GM12878 (cell line): ENCODE measurements around the gene KDM6B. TPM values are rescaled to one million over a fixed set of nuclear protein-coding genes. Genes with fewer than 3 reads are reported as not detected.

Experiments used
- ATAC-seq: fragments of 200-7000 bp; cut with Tn5 transposase; 3 replicates; pipeline ENCODE4 v1.9.1; 2020; ENCODE audit warnings: mild to moderate bottlenecking, moderate library complexity
- BruUV-seq: library from RNA; stranded (reverse); fragments of 400-500 nt; replicated peaks from 2 replicates; lab custom pipeline; 2021; lab: Mats Ljungman, UMichigan
- CTCF ChIA-PET: fragments of 300-600 bp; sonication (Branson Sonifier 250); formaldehyde crosslinking; extraction: SDS; loops from one replicate; lab custom pipeline; 2021; ENCODE audit warnings: inconsistent platforms; lab: Yijun Ruan, JAX
- POLR2A ChIA-PET: fragments of 350-600 bp; formaldehyde crosslinking; extraction: SDS; loops from one replicate; lab custom pipeline; 2021; ENCODE audit warnings: inconsistent platforms; lab: Charles Lee
- RAD21 ChIA-PET: fragments of 300-600 bp; sonication (Branson Sonifier 250); formaldehyde crosslinking; loops from one replicate; lab custom pipeline; 2023; ENCODE audit warnings: antibody characterized with exemption; ENCODE audit not compliant: unreplicated experiment; lab: Charles Lee
- SMC1A ChIA-PET: fragments of 300-600 bp; sonication (Branson Sonifier 250); formaldehyde crosslinking; loops from one replicate; lab custom pipeline; 2023; ENCODE audit not compliant: unreplicated experiment, uncharacterized antibody; lab: Charles Lee
- DNase-seq: peaks from one replicate; pipeline ENCODE4 v3.0.0-alpha.2; 2011; ENCODE audit warnings: low read depth, low spot score
- FAIRE-seq: peaks from 3 replicates; lab custom pipeline; 2011; peaks lifted over from hg19 to GRCh38; lab: Jason Lieb, UNC
- H2AFZ ChIP-seq: 2 replicates; pipeline ENCODE4 v1.6.0; 2011; ENCODE audit warnings: low read depth, low read length, control low read depth; ENCODE audit not compliant: control insufficient read depth
- H3K27ac ChIP-seq: 2 replicates; pipeline ENCODE4 v1.5.1; 2011; ENCODE audit warnings: control low read depth; ENCODE audit not compliant: control insufficient read depth, insufficient read depth
- H3K27me3 ChIP-seq, 2 experiments: replicated peaks in 1 of 2; 2 replicates each; pipeline versions ENCODE4 v1.6.0 to v1.6.1; 2011; ENCODE audit warnings: low read length in 1 of 2; ENCODE audit not compliant: control insufficient read depth in 2 of 2, insufficient read depth in 2 of 2
- H3K36me3 ChIP-seq, 2 experiments: 2 replicates each; pipeline ENCODE4 v1.5.1; 2011; ENCODE audit warnings: low read length in 1 of 2; ENCODE audit not compliant: control insufficient read depth in 2 of 2, insufficient read depth in 2 of 2
- H3K4me1 ChIP-seq: 2 replicates; pipeline ENCODE4 v1.6.1; 2011; ENCODE audit warnings: mild to moderate bottlenecking, low read length, moderate library complexity, mixed read lengths; ENCODE audit not compliant: control insufficient read depth, insufficient read depth
- H3K4me2 ChIP-seq: 2 replicates; pipeline ENCODE4 v1.6.0; 2011; ENCODE audit warnings: control low read depth; ENCODE audit not compliant: control insufficient read depth, insufficient read depth
- H3K4me3 ChIP-seq: fragments of 200-600 bp; sonication (generic); 2 replicates; pipeline ENCODE4 v1.5.1; 2016
- H3K79me2 ChIP-seq: 2 replicates; pipeline ENCODE4 v1.6.0; 2011; ENCODE audit warnings: low read length; ENCODE audit not compliant: control insufficient read depth, insufficient read depth
- H3K9ac ChIP-seq: 2 replicates; pipeline ENCODE4 v1.8.0; 2011; ENCODE audit warnings: low read length, control low read depth, mixed read lengths; ENCODE audit not compliant: control insufficient read depth, insufficient read depth
- H3K9me3 ChIP-seq: replicated peaks from 3 replicates; pipeline ENCODE4 v1.5.1; 2011; ENCODE audit warnings: mild to moderate bottlenecking, low read length; ENCODE audit not compliant: control insufficient read depth, insufficient read depth
- H4K20me1 ChIP-seq: 2 replicates; pipeline ENCODE4 v1.6.0; 2011; ENCODE audit not compliant: control insufficient read depth, insufficient read depth
- CBX5 ChIP-seq: sonication (generic); IDR thresholded peaks from 2 replicates; pipeline ENCODE4 v1.6.1; 2016; ENCODE audit warnings: low read depth, moderate library complexity, mild to moderate bottlenecking, inconsistent platforms
- MTA3 ChIP-seq: IDR thresholded peaks from 2 replicates; pipeline ENCODE4 v1.6.1; 2012; ENCODE audit warnings: low read length, inconsistent platforms, borderline replicate concordance
- NR2F1 ChIP-seq: fragments of 450-650 bp; conservative IDR thresholded peaks from 2 replicates; pipeline ENCODE4 v1.6.1; 2017; ENCODE audit warnings: mild to moderate bottlenecking
- POLR2A ChIP-seq: IDR thresholded peaks from 2 replicates; pipeline ENCODE4 v1.6.1; 2011; ENCODE audit warnings: low read depth, mild to moderate bottlenecking, low read length
- POLR2AphosphoS5 ChIP-seq: IDR thresholded peaks from 2 replicates; pipeline ENCODE4 v1.6.1; 2011; ENCODE audit warnings: mild to moderate bottlenecking, low read length, inconsistent platforms
- SIN3A ChIP-seq: IDR thresholded peaks from 2 replicates; pipeline ENCODE4 v1.6.1; 2012; ENCODE audit warnings: low read depth, low read length, improper control_type of control experiment
- SMAD1 ChIP-seq: fragments of 450-650 bp; IDR thresholded peaks from 2 replicates; pipeline ENCODE4 v1.6.1; 2018; ENCODE audit warnings: mild to moderate bottlenecking, low read depth; ENCODE audit not compliant: partially characterized antibody
- TCF12 ChIP-seq: IDR thresholded peaks from 2 replicates; pipeline ENCODE4 v1.6.1; 2011; ENCODE audit warnings: low read depth, mild to moderate bottlenecking, low read length
- WGBS: methylation state at CpG from one replicate; pipeline ENCODE4 v1.1.6; 2016; ENCODE audit warnings: low lambda C conversion rate; ENCODE audit not compliant: insufficient replicate concordance, insufficient coverage; ENCODE audit errors: missing lambda C conversion rate; 5-methylcytosine and 5-hydroxymethylcytosine counted together
- in situ Hi-C: fragments of 300-500 bp; cut with MboI; formaldehyde crosslinking; loops from 9 replicates; pipeline ENCODE4 v1.14.3; 2018; ENCODE audit warnings: mixed read lengths
- intact Hi-C: fragments of 100-400 bp; cut with micrococcal nuclease; formaldehyde crosslinking; loops from one replicate; pipeline ENCODE4 v1.14.2; 2022; ENCODE audit not compliant: unreplicated experiment
- polyA plus RNA-seq, 11 experiments: library from polyadenylated mRNA; depleted of rRNA in 4 of 11; unstranded in 6 of 11; stranded (reverse) in 5 of 11; fragments of >200 nt; fragmentation: Nextera tagmentation in 4 of 11; fragmentation: Illumina TruSeq in 1 of 11; extraction: Ambion mirVana in 4 of 11; extraction: Trizol in 1 of 11; gene quantifications; 1 replicate in 1 of 11; 2 replicates in 10 of 11; pipeline versions ENCODE4 v1.2.1 to v1.2.3, GENCODE V29; 2011 to 2016; ENCODE audit warnings: inconsistent platforms in 2 of 11, missing spikeins in 2 of 11, low read depth in 1 of 11
- total RNA-seq, 4 experiments: library from RNA; depleted of rRNA in 3 of 4; stranded (reverse); fragments of >200 nt in 3 of 4; fragmentation: Illumina TruSeq in 1 of 4; extraction: Trizol in 1 of 4; gene quantifications; 2 replicates each; pipeline versions ENCODE4 v1.2.1 to v1.2.3, GENCODE V29; 2013 to 2021
- TF ChIP-seq, protein P1 (sequence below): fragments of 450-650 bp; IDR thresholded peaks from 2 replicates; pipeline ENCODE4 v1.6.1; 2016; ENCODE audit warnings: mild to moderate bottlenecking, moderate library complexity, borderline replicate concordance
- TF ChIP-seq, protein P2 (sequence below): IDR thresholded peaks from 2 replicates; pipeline ENCODE4 v1.6.1; 2011; ENCODE audit warnings: borderline replicate concordance, low read depth, mild to moderate bottlenecking, moderate library complexity, low read length; ENCODE audit not compliant: insufficient read depth, poor library complexity, severe bottlenecking

KDM6B gene
- total and polyA plus RNA-seq, 10 of the 15 experiments (the other 5 are each of a cell fraction or from before 2014, with no cell fraction given) = 0.05 to 33.5 (median 2.3) TPM

- peak overlapping the region; percentile 92 for H3K4me2 ChIP-seq
These were observed 22.2 kb downstream of the KDM6B start for GRCh38 chr17:7856011-7856810.

More at GRCh38 chr17:7856011-7856810, 22.2 kb downstream of the KDM6B start:
- ATAC-seq (0 out of 3 replicates have a peak, but pooled peaks have one; percentile 0), FAIRE-seq (no peak), DNase-seq (no peak)
- Histone ChIP-seq H3K9me3 (no peaks in the 10 kb centered on the region), H3K27me3 (no peaks in the 10 kb centered on the region), H3K36me3 (peaks cover 6 to 12% of the 10 kb centered on the region in 2 experiments), H3K9ac (peak overlapping the region; percentile 86), H3K4me3 (peak overlapping the region; percentile 96), H2AFZ (peak overlapping the region; percentile 49), H3K27ac (peak overlapping the region; percentile 96), H4K20me1 (no peaks in the 10 kb centered on the region; the same call in 1 of the 2 replicates), H3K4me1 (peaks cover 24% of the 10 kb centered on the region), H3K79me2 (peaks cover 17% of the 10 kb centered on the region)
- intact Hi-C loops = loop anchor here (2.0 to 5.0 kb wide), 4 partner anchors 13 to 201 kb away; partner anchors contain the start of genes TP53 and WRAP53
- in situ Hi-C loops = no loop called here
- no TSS peak for BruUV-seq
- SMC1A ChIA-PET = interaction anchor here (0.6 to 1.5 kb wide), 8 partner anchors 12 to 134 kb away, joined by 3 to 7 read pairs (median 5); no protein-coding TSS in a partner anchor
- CTCF ChIA-PET = interaction anchor here (1.0 to 2.6 kb wide), 14 partner anchors 11 to 202 kb away, joined by 3 to 28 read pairs (median 10); partner anchors contain the start of genes KDM6B, TP53 and WRAP53
- POLR2A ChIA-PET = interaction anchor here (0.5 to 1.9 kb wide), 10 partner anchors 12 to 91 kb away, joined by 3 to 11 read pairs (median 5); partner anchors contain the start of gene RNF227
- 4% methylated on average over 29 of the region's 29 CpGs for WGBS
- RAD21 ChIA-PET = interaction anchor here (0.6 to 3.1 kb wide), 10 partner anchors 12 to 200 kb away, joined by 3 to 44 read pairs (median 6); partner anchors contain the start of gene KDM6B
- TF ChIP-seq TCF12 (no peak), NR2F1 (no peak), MTA3 (0 out of 2 replicates have a peak, but pooled peaks have one; percentile 53), POLR2AphosphoS5 (0 out of 2 replicates have a peak, but pooled peaks have one; percentile 8), SMAD1 (peak; percentile 13), POLR2A (peak; percentile 12; the same call in 1 of the 2 replicates), CBX5 (no peak), SIN3A (0 out of 2 replicates have a peak, but pooled peaks have one; percentile 40)
- TF ChIP-seq, protein P1, sequence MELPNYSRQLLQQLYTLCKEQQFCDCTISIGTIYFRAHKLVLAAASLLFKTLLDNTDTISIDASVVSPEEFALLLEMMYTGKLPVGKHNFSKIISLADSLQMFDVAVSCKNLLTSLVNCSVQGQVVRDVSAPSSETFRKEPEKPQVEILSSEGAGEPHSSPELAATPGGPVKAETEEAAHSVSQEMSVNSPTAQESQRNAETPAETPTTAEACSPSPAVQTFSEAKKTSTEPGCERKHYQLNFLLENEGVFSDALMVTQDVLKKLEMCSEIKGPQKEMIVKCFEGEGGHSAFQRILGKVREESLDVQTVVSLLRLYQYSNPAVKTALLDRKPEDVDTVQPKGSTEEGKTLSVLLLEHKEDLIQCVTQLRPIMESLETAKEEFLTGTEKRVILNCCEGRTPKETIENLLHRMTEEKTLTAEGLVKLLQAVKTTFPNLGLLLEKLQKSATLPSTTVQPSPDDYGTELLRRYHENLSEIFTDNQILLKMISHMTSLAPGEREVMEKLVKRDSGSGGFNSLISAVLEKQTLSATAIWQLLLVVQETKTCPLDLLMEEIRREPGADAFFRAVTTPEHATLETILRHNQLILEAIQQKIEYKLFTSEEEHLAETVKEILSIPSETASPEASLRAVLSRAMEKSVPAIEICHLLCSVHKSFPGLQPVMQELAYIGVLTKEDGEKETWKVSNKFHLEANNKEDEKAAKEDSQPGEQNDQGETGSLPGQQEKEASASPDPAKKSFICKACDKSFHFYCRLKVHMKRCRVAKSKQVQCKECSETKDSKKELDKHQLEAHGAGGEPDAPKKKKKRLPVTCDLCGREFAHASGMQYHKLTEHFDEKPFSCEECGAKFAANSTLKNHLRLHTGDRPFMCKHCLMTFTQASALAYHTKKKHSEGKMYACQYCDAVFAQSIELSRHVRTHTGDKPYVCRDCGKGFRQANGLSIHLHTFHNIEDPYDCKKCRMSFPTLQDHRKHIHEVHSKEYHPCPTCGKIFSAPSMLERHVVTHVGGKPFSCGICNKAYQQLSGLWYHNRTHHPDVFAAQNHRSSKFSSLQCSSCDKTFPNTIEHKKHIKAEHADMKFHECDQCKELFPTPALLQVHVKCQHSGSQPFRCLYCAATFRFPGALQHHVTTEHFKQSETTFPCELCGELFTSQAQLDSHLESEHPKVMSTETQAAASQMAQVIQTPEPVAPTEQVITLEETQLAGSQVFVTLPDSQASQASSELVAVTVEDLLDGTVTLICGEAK = peak; percentile 87
- TF ChIP-seq, protein P2, sequence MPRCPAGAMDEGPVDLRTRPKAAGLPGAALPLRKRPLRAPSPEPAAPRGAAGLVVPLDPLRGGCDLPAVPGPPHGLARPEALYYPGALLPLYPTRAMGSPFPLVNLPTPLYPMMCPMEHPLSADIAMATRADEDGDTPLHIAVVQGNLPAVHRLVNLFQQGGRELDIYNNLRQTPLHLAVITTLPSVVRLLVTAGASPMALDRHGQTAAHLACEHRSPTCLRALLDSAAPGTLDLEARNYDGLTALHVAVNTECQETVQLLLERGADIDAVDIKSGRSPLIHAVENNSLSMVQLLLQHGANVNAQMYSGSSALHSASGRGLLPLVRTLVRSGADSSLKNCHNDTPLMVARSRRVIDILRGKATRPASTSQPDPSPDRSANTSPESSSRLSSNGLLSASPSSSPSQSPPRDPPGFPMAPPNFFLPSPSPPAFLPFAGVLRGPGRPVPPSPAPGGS = peak; percentile 57
